ENCODE results near the gene CACFD1.

CACFD1 gene

DNA sequence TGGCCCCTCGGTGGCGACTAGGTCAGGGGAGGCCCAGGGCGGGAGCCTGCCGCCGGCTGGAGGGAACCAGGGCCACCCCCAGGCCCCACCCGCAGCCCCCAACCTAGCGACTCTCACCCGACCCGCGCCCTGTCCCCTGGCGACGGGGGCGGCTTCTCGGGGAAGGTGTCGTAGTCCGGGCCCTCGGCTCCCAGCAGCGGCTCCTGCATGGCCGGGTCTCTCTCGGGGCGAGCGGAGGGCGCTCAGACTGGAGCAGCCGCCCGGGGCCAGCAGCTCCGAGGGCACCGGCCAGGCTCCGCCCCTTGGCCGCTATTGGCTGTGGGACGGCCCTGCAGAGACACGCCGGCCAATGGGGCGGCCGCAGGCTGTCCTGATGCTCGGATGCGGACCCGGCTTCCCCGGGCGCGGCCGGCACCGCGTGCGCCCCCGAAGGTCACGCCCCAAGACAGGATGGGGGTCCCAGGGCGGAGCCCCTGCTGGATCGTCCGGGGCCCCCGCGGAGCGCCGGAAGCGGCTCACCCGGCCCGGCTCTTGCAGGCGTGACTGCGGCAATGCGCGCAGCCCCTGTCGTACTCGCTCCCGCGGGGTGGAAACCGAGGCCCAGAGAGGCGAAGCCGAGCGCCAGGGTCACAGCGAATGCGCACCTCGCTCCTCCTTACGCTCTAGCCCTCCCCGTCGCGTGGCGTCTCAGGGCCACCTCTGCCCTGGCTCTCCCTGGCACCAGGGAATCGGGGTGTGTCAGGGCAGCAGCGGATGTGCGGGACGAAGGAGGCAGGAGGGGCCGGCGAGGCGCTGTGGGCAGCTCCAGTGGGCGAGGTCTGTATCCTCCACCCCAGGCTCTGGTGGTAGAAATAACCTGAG is 19.3 kb downstream of the CACFD1 start, which contains the start of gene SLC2A6:
Gene SLC2A6 (minus strand): TSS at position 249 of the 861 bp plus-strand sequence. CDS start 40 bp downstream, at position 209.
- Histone ChIP-seq H3K4me2 (ENCODE audit: low read length) (peak within 1 kb of the TSS; percentile 97), H3K9me3 (ENCODE audit: control insufficient read depth, insufficient read depth, low read length) (no peaks in the 10 kb centered on the region), H3K27me3 (ENCODE audit: control insufficient read depth, low read length) (no peaks in the 10 kb centered on the region; the same call in 1 of the 2 replicates), H3K9me2 (replicated peaks; ENCODE audit: control insufficient read depth, low read length) (no peaks in the 10 kb centered on the region), H3K36me3 (ENCODE audit: control insufficient read depth, low read length) (peaks cover 43% of the 10 kb centered on the region), H3F3A (ENCODE audit: control insufficient read depth, insufficient read depth) (peaks cover 4% of the 10 kb centered on the region), H3K79me2 (ENCODE audit: control insufficient read depth, low read length) (peaks cover 31% of the 10 kb centered on the region), H4K20me1 (ENCODE audit: control insufficient read depth, insufficient read depth, low read depth, low read length) (peaks cover 14% of the 10 kb centered on the region; the same call in 1 of the 2 replicates), H3K27ac (ENCODE audit: low read depth, low read length) (peak within 1 kb of the TSS; percentile 80), H3K4me1 (ENCODE audit: control insufficient read depth, low read length) (peaks cover 26% of the 10 kb centered on the region), H3K4me3 (ENCODE audit: low read length) (peak within 1 kb of the TSS; percentile 94)
- TF ChIP-seq, protein P1, sequence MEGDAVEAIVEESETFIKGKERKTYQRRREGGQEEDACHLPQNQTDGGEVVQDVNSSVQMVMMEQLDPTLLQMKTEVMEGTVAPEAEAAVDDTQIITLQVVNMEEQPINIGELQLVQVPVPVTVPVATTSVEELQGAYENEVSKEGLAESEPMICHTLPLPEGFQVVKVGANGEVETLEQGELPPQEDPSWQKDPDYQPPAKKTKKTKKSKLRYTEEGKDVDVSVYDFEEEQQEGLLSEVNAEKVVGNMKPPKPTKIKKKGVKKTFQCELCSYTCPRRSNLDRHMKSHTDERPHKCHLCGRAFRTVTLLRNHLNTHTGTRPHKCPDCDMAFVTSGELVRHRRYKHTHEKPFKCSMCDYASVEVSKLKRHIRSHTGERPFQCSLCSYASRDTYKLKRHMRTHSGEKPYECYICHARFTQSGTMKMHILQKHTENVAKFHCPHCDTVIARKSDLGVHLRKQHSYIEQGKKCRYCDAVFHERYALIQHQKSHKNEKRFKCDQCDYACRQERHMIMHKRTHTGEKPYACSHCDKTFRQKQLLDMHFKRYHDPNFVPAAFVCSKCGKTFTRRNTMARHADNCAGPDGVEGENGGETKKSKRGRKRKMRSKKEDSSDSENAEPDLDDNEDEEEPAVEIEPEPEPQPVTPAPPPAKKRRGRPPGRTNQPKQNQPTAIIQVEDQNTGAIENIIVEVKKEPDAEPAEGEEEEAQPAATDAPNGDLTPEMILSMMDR (IDR thresholded peaks at IDR 0.05; ENCODE audit: low read depth, low read length, poor library complexity, severe bottlenecking), result no peak
- TF ChIP-seq EZH2phosphoT487 (IDR thresholded peaks at IDR 0.05; ENCODE audit: borderline replicate concordance, low read length), result no peak

DNA sequence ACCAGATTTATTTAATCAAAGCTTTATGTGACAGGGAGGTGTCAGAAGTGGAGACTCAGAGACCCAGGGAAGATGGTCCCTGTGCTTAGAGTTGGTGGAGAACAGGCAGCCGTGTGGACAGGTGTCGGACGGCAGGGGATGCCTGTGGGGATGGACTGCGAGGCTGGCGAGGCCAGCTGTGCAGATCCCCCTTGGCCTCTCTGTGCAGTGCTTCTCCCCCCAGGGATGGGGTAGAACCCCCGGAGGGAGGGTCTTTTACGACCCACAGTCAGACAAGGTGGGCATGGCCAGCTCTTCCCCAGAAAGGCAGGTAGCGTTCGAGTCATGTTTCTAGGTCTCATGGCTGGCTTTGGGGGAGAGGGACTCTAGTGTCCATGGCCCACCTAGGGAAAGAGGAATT is 23.8 kb downstream of the CACFD1 start:
- Histone ChIP-seq H3K4me3 (ENCODE audit: low read length) (no peak overlapping the region), H3F3A (ENCODE audit: control insufficient read depth, insufficient read depth) (peaks cover 4% of the 10 kb centered on the region), H3K79me2 (ENCODE audit: control insufficient read depth, low read length) (peaks cover 2% of the 10 kb centered on the region), H3K36me3 (ENCODE audit: control insufficient read depth, low read length) (peaks cover 2% of the 10 kb centered on the region), H3K9me2 (replicated peaks; ENCODE audit: control insufficient read depth, low read length) (no peaks in the 10 kb centered on the region), H3K27me3 (ENCODE audit: control insufficient read depth, low read length) (peaks cover 4% of the 10 kb centered on the region; the same call in 1 of the 2 replicates), H3K4me1 (ENCODE audit: control insufficient read depth, low read length) (peaks cover 15% of the 10 kb centered on the region), H3K4me2 (ENCODE audit: low read length) (no peak overlapping the region), H4K20me1 (ENCODE audit: control insufficient read depth, insufficient read depth, low read depth, low read length) (no peaks in the 10 kb centered on the region), H3K27ac (ENCODE audit: low read depth, low read length) (no peak overlapping the region), H3K9me3 (ENCODE audit: control insufficient read depth, insufficient read depth, low read length) (no peaks in the 10 kb centered on the region)
- no peak for TF ChIP-seq EZH2phosphoT487 (IDR thresholded peaks at IDR 0.05; ENCODE audit: borderline replicate concordance, low read length)
- TF ChIP-seq, protein P1 (IDR thresholded peaks at IDR 0.05; ENCODE audit: low read depth, low read length, poor library complexity, severe bottlenecking), result no peak

DNA sequence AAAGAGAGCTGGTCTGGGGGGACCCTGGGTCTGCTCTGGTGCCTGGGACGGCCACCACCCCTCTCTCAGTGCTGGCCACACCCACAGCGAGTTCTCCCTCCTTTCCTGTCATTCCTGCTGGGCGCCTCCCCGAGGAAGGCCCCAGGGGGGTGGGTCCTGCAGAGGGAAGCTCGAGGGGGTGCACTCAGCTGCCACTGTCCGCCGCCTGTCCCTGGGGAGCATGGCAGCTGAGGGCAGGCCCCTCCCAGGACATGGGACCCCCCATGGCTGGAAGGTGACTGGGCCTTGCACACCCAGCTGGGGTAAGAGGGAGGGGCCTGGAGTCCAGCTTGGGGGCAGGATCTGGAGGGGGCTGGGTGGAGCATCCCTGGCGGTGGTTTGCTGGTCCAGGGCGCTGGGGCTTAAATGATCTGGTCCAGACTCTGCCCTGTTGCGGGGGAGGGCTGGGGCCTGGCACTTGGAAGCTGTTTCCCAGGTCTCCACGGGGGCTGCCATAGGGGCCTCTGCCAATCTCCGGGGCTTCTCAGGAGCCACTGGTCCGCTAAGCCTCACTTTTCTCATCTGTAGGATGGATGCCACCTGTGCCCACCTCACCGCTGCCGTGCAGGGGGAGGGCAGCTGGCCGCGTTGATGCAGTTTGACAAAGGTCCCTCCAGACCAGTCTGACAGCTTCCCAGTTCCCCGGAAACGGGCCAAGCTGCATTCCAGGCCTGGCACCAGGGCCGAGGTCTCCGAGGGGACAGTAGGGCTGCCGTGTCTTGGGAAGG is 25.1 kb downstream of the CACFD1 start:
- no peaks in the 10 kb centered on the region for H3K79me2 ChIP-seq (ENCODE audit: control insufficient read depth, low read length)
- H3K4me3 ChIP-seq (ENCODE audit: low read length), result no peak overlapping the region
- TF ChIP-seq, protein P1 (IDR thresholded peaks at IDR 0.05; ENCODE audit: low read depth, low read length, poor library complexity, severe bottlenecking), result no peak
- TF ChIP-seq EZH2phosphoT487 (IDR thresholded peaks at IDR 0.05; ENCODE audit: borderline replicate concordance, low read length), result no peak
- no peaks in the 10 kb centered on the region for H3K36me3 ChIP-seq (ENCODE audit: control insufficient read depth, low read length)
- H3K27ac ChIP-seq (ENCODE audit: low read depth, low read length), result no peak overlapping the region
- H3K4me2 ChIP-seq (ENCODE audit: low read length), result no peak overlapping the region
- H3F3A ChIP-seq (ENCODE audit: control insufficient read depth, insufficient read depth), result peaks cover 2% of the 10 kb centered on the region
- no peaks in the 10 kb centered on the region for H3K9me2 ChIP-seq (replicated peaks; ENCODE audit: control insufficient read depth, low read length)
- no peaks in the 10 kb centered on the region for H3K9me3 ChIP-seq (ENCODE audit: control insufficient read depth, insufficient read depth, low read length)
- peaks cover 9% of the 10 kb centered on the region for H3K4me1 ChIP-seq (ENCODE audit: control insufficient read depth, low read length)
- H3K27me3 ChIP-seq (ENCODE audit: control insufficient read depth, low read length), result peaks cover 6% of the 10 kb centered on the region; the same call in 1 of the 2 replicates
- H4K20me1 ChIP-seq (ENCODE audit: control insufficient read depth, insufficient read depth, low read depth, low read length), result no peaks in the 10 kb centered on the region

Data from DOHH2 (cell line).